Right lobe of liver (tissue), 6 donors: ENCODE results near the gene HIGD1A. TPM values are rescaled to one million over a fixed set of nuclear protein-coding genes. Genes with fewer than 3 reads are reported as not detected.

Source experiments
- ATAC-seq, 4 donors: fragments of 200-7000 bp; cut with Tn5 transposase; one replicate each; pipeline ENCODE4 v1.9.1; 2020; ENCODE audit warnings: mild to moderate bottlenecking in 4 of 4, moderate library complexity in 4 of 4
- DNase-seq, 3 donors: peaks; one replicate each; pipeline ENCODE4 v3.0.0-alpha.2; 2020
- H3K27ac ChIP-seq, 3 donors: fragments of 200-600 bp; one replicate each; pipeline ENCODE4 v1.8.0; 2022
- H3K27me3 ChIP-seq, 2 donors: fragments of 200-600 bp; one replicate each; pipeline ENCODE4 v1.8.0; 2022
- H3K36me3 ChIP-seq, 4 donors: fragments of 200-600 bp; sonication (generic) in 1 of 4; one replicate each; pipeline versions ENCODE4 v1.5.1 to v1.8.0; 2017 to 2022; ENCODE audit warnings: control low read depth in 1 of 4
- H3K4me1 ChIP-seq, 4 donors: fragments of 200-600 bp; sonication (generic) in 1 of 4; one replicate each; pipeline versions ENCODE4 v1.5.1 to v1.8.0; 2017 to 2022; ENCODE audit warnings: control low read depth in 1 of 4
- H3K4me3 ChIP-seq, 3 donors: fragments of 200-600 bp; one replicate each; pipeline ENCODE4 v1.8.0; 2022
- H3K9me3 ChIP-seq, 4 donors: fragments of 200-600 bp; sonication (generic) in 1 of 4; one replicate each; pipeline versions ENCODE4 v1.5.1 to v1.8.0; 2017 to 2022; ENCODE audit warnings: control low read depth in 1 of 4
- POLR2A ChIP-seq: fragments of 450-650 bp; IDR thresholded peaks from one replicate; pipeline ENCODE4 v1.6.1; 2017; ENCODE audit warnings: antibody characterized with exemption, mild to moderate bottlenecking
- WGBS: methylation state at CpG from one replicate; pipeline ENCODE4 v1.1.6; 2018; ENCODE audit warnings: low coverage, low lambda C conversion rate; ENCODE audit not compliant: insufficient coverage; ENCODE audit errors: missing lambda C conversion rate; 5-methylcytosine and 5-hydroxymethylcytosine counted together
- intact Hi-C, 2 donors: fragments of 100-400 bp; cut with DNase I; formaldehyde crosslinking; loops; one replicate each; pipeline versions ENCODE4 v1.11.2 to v1.14.1; 2022
- total RNA-seq, 6 experiments: library from RNA; depleted of rRNA in 2 of 6; stranded (reverse); fragments of >200 nt in 2 of 6; fragmentation: NEBNext Ultra II Directional in 3 of 6; extraction: Animal tissue kit (Norgen Biotek cat#: 25700) in 3 of 6; gene quantifications; one replicate each; pipeline versions ENCODE4 v1.1.0 to v1.2.4, GENCODE V29; 2016 to 2023
- TF ChIP-seq, protein P1 (sequence below), 4 donors: fragments of 200-600 bp in 3 of 4; fragments of 450-650 bp in 1 of 4; IDR thresholded peaks; one replicate each; pipeline versions ENCODE4 v1.5.1 to v1.8.0; 2016 to 2022; ENCODE audit warnings: antibody characterized with exemption in 4 of 4, mild to moderate bottlenecking in 2 of 4
- donor health status: DM: no; HTN: yes; CAD: no.
- donor health status: DM: no; HTN: no; CAD: no.
- donor health status: DM: no; HTN: no; CAD: no.
- donor health status: DM: no; HTN: yes; CAD: no.
- donor health status: DM: no; HTN: yes; CAD: no.

Gene HIGD1A
- total RNA-seq, 6 experiments from 2014 or later, result 104 to 348 (median 175) TPM

DNA sequence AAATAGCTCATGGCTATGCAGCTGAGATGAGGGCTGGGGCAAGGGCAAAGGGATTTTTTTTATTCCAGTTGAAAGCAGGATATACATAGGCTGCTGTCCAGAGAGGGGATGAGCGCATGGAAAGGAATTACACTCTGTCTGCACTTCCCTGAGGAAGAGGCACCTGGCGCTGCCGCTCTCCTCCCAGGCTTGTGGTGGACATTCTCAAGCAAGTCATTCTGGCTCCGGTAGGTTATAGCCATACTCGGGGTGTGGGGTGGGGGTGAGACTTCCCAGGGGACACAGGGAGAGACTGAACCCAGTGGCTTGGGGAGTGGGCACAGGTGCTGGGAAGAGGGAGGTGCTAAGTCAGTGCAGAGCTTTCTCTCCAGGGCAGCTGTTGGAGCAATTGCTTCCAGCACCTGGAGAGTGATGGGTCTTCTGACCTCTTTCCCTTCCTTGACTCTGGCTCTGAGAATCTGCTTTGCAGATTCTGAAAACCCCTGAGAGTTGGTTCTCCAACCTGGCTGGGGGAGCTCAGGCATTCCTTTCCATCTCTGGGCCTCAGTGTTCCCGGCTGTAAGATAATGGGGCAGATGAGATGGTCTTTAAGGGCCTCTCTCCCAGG lies 47.0 kb upstream of the HIGD1A start:
- H3K4me3 ChIP-seq, result no peak overlapping the region
- peak overlapping the region; percentile 11 to 79 (median 76) for H3K27ac ChIP-seq
- no peak for ATAC-seq
- WGBS, result 80% methylated on average over 1 of the region's 6 CpGs
- TF ChIP-seq, protein P1, sequence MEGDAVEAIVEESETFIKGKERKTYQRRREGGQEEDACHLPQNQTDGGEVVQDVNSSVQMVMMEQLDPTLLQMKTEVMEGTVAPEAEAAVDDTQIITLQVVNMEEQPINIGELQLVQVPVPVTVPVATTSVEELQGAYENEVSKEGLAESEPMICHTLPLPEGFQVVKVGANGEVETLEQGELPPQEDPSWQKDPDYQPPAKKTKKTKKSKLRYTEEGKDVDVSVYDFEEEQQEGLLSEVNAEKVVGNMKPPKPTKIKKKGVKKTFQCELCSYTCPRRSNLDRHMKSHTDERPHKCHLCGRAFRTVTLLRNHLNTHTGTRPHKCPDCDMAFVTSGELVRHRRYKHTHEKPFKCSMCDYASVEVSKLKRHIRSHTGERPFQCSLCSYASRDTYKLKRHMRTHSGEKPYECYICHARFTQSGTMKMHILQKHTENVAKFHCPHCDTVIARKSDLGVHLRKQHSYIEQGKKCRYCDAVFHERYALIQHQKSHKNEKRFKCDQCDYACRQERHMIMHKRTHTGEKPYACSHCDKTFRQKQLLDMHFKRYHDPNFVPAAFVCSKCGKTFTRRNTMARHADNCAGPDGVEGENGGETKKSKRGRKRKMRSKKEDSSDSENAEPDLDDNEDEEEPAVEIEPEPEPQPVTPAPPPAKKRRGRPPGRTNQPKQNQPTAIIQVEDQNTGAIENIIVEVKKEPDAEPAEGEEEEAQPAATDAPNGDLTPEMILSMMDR (IDR thresholded peaks at IDR 0.05), result no peak
- no peak for TF ChIP-seq POLR2A
- H3K9me3 ChIP-seq, result no peaks in the 10 kb centered on the region
- intact Hi-C loops, result no loop called here
- peaks cover 0 to 70% (median 30%) of the 10 kb centered on the region in 4 donors for H3K4me1 ChIP-seq
- no peaks in the 10 kb centered on the region for H3K27me3 ChIP-seq
- DNase-seq, result peak in 1 of 3 donors; percentile 32
- no peaks in the 10 kb centered on the region for H3K36me3 ChIP-seq

DNA sequence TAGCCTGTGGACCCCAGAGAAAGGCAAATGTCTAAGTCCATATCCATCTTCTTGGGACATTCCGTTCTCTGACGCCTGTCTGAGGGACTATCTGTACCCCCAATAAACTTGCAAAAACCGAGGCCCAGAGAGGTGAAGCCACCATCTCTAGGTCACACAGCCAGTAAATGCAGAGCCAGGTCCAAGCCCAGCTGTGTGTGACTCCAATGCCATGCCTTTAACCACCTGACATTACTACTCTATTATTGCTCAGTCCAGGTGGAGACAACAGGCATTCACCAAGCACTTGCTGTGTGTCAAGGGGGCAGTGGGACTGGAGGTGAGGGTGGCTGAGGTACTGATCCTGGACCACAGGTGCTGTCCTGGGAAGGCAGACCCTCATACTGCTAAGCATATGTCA lies 46.0 kb upstream of the HIGD1A start:
- intact Hi-C loops, result no loop called here
- Histone ChIP-seq H3K4me3 (no peak overlapping the region), H3K4me1 (peaks cover 0 to 75% (median 33%) of the 10 kb centered on the region in 4 donors), H3K27me3 (no peaks in the 10 kb centered on the region), H3K27ac (peak overlapping the region in 1 of 3 donors; percentile 56), H3K36me3 (no peaks in the 10 kb centered on the region), H3K9me3 (no peaks in the 10 kb centered on the region)
- no peak for DNase-seq
- ATAC-seq, result no peak
- 100% methylated on average over 2 of the region's 3 CpGs for WGBS
- no peak for TF ChIP-seq POLR2A
- TF ChIP-seq, protein P1 (IDR thresholded peaks at IDR 0.05), result no peak

GRCh38 chr3:42849017-42849416 lies 44.7 kb upstream of the HIGD1A start:
- Histone ChIP-seq H3K36me3 (no peaks in the 10 kb centered on the region), H3K27ac (peak overlapping the region in 2 of 3 donors; percentile 56 to 58), H3K4me3 (no peak overlapping the region), H3K4me1 (peaks cover 0 to 75% (median 29%) of the 10 kb centered on the region in 4 donors), H3K9me3 (no peaks in the 10 kb centered on the region), H3K27me3 (no peaks in the 10 kb centered on the region)
- no peak for DNase-seq
- ATAC-seq, result peak in 1 of 4 donors; percentile 0
- no peak for TF ChIP-seq POLR2A
- TF ChIP-seq, protein P1 (IDR thresholded peaks at IDR 0.05), result no peak
- intact Hi-C loops, result no loop called here
- 92% methylated on average over 7 of the region's 7 CpGs for WGBS

- Histone ChIP-seq H3K36me3 (no peaks in the 10 kb centered on the region), H3K9me3 (no peaks in the 10 kb centered on the region), H3K27ac (peak overlapping the region in 2 of 3 donors; percentile 58 to 76), H3K4me1 (peaks cover 0 to 75% (median 23%) of the 10 kb centered on the region in 4 donors), H3K4me3 (no peak overlapping the region), H3K27me3 (no peaks in the 10 kb centered on the region)
- 9% methylated on average over 3 of the region's 4 CpGs for WGBS
- DNase-seq (peak in 1 of 3 donors; percentile 80), ATAC-seq (peak; percentile 6 to 60 (median 29))
- intact Hi-C loops, result no loop called here
- TF ChIP-seq, protein P1 (IDR thresholded peaks at IDR 0.05), result no peak
- peak; percentile 44 for TF ChIP-seq POLR2A
Measured at GRCh38 chr3:42847731-42848130, 43.4 kb upstream of the HIGD1A start.
